Mesothelial cell of epicardium (in vitro differentiated cells): ENCODE data around the gene ZNHIT2. TPM values are rescaled to one million over a fixed set of nuclear protein-coding genes. Genes with fewer than 3 reads are reported as not detected.

ENCODE experiments used
- DNase-seq, 2 experiments: peaks; one replicate each; pipeline ENCODE4 v3.0.0; 2021; ENCODE audit warnings: low spot score in 2 of 2; ENCODE audit not compliant: unreplicated experiment in 2 of 2
- H3K27ac Mint-ChIP-seq: 2 replicates; pipeline ENCODE4 v1.8.0; 2021; ENCODE audit warnings: mixed read lengths
- H3K27me3 Mint-ChIP-seq: 2 replicates; pipeline ENCODE4 v1.8.0; 2021; ENCODE audit warnings: low read depth, mixed read lengths
- H3K36me3 Mint-ChIP-seq: 2 replicates; pipeline ENCODE4 v1.8.0; 2021; ENCODE audit warnings: mixed read lengths
- H3K4me1 Mint-ChIP-seq: 2 replicates; pipeline ENCODE4 v1.8.0; 2021; ENCODE audit warnings: mixed read lengths
- H3K4me3 Mint-ChIP-seq: 2 replicates; pipeline ENCODE4 v1.8.0; 2021; ENCODE audit warnings: mild to moderate bottlenecking, moderate library complexity, mixed read lengths
- H3K9me3 Mint-ChIP-seq: 2 replicates; pipeline ENCODE4 v1.8.0; 2021; ENCODE audit warnings: mixed read lengths
- total RNA-seq: library from RNA; stranded (reverse); gene quantifications from 3 replicates; pipeline ENCODE4 v1.2.1, GENCODE V29; 2021
- TF ChIP-seq, protein P1 (sequence below): fragments of 200-600 bp; sonication (generic); IDR thresholded peaks from one replicate; pipeline ENCODE4 v1.5.0; 2021; ENCODE audit warnings: antibody characterized with exemption; ENCODE audit not compliant: unreplicated experiment

ZNHIT2 gene
- total RNA-seq, 1 donor from 2014 or later: 7.5 TPM

DNA sequence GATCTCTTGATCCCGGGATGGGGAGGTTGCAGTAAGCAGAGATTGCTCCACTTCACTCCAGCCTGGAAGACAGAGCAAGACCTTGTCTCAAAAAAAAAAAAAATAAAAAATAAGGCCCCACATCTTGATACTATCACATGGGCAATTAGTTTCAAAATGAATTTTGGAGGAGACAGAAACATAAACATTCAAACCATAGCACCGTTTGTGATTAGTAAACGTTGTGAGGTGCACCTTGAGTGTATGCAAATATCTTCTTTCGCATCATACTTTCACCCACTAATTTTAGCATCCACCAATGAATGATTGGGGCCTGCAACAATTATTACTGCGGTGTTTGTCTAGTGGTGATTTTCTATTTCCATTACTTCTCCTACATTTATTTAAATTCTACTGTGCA lies 41.5 kb upstream of the ZNHIT2 start:
- Mint-ChIP-seq H3K9me3 (no peaks in the 10 kb centered on the region), H3K4me3 (no peak overlapping the region), H3K27ac (no peak overlapping the region), H3K4me1 (no peaks in the 10 kb centered on the region), H3K27me3 (peaks cover 4% of the 10 kb centered on the region), H3K36me3 (no peaks in the 10 kb centered on the region)
- no peak for DNase-seq
- TF ChIP-seq, protein P1, sequence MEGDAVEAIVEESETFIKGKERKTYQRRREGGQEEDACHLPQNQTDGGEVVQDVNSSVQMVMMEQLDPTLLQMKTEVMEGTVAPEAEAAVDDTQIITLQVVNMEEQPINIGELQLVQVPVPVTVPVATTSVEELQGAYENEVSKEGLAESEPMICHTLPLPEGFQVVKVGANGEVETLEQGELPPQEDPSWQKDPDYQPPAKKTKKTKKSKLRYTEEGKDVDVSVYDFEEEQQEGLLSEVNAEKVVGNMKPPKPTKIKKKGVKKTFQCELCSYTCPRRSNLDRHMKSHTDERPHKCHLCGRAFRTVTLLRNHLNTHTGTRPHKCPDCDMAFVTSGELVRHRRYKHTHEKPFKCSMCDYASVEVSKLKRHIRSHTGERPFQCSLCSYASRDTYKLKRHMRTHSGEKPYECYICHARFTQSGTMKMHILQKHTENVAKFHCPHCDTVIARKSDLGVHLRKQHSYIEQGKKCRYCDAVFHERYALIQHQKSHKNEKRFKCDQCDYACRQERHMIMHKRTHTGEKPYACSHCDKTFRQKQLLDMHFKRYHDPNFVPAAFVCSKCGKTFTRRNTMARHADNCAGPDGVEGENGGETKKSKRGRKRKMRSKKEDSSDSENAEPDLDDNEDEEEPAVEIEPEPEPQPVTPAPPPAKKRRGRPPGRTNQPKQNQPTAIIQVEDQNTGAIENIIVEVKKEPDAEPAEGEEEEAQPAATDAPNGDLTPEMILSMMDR: no peak

DNA sequence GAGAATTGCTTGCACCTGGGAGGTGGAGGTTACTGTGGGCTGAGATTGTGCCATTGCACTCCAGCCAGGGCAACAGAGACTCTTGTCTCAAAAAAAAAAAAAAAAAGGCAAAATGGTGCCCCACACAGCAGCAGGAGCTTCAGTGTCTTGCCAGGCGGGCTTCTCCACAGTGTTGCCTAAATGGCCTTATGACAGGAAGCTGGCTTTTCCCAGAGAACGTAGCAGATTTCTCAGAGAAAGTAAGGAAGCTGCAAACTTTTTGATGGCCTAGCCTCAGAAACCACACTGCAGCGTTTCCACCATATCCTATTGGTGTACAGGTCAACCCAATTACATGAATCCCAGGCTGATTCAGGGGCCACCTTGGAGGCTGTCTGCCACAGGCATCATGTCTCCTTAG lies 39.8 kb upstream of the ZNHIT2 start:
- Mint-ChIP-seq H3K36me3 (no peaks in the 10 kb centered on the region), H3K4me1 (no peaks in the 10 kb centered on the region), H3K27me3 (peaks cover 11% of the 10 kb centered on the region), H3K9me3 (no peaks in the 10 kb centered on the region), H3K27ac (no peak overlapping the region), H3K4me3 (no peak overlapping the region)
- TF ChIP-seq, protein P1: no peak
- DNase-seq: no peak

DNA sequence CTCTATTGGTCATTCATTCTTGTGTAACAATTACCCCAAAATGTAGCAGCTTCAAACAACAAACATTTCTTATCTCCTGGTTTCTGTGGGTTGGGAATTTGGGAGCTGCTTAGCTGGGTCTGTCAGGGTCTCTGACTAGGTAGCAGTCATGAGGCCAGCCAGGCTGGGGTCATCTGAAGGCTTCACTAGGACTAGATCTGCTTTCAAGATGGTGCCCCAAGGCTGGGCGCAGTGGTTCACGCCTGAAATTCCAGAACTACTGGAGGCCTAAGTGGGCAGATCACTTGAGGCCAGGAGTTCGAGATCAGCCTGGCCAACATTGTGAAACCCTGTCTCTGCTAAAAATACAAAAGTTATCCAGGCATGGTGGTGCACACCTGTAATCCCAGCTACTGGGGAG lies 39.4 kb upstream of the ZNHIT2 start:
- TF ChIP-seq, protein P1: no peak
- Mint-ChIP-seq H3K27ac (no peak overlapping the region), H3K4me1 (no peaks in the 10 kb centered on the region), H3K9me3 (no peaks in the 10 kb centered on the region), H3K27me3 (peaks cover 11% of the 10 kb centered on the region), H3K4me3 (no peak overlapping the region), H3K36me3 (no peaks in the 10 kb centered on the region)
- no peak for DNase-seq

DNA sequence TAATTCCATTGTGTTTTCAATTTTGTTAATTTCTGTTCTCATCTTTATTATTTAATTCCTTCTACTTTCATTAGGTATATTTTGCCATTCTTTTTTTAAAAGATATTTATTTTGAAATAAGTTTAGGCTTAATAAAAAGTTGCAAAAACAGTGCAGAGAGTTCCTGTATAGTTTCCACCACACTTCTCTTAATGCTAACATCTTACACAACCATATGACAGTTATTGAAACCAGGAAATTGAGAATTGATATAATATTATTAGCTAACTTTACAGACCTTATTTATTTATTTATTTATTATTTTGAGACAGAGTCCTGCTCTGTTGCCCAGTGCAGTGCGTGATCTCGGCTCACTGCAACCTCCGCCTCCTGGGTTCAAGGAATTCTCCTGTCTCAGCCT lies 38.8 kb upstream of the ZNHIT2 start:
- TF ChIP-seq, protein P1: no peak
- H3K36me3 Mint-ChIP-seq: no peaks in the 10 kb centered on the region
- no peak for DNase-seq
- H3K4me3 Mint-ChIP-seq: no peak overlapping the region
- no peaks in the 10 kb centered on the region for H3K9me3 Mint-ChIP-seq
- peaks cover 2% of the 10 kb centered on the region for H3K4me1 Mint-ChIP-seq
- H3K27me3 Mint-ChIP-seq: peaks cover 13% of the 10 kb centered on the region
- H3K27ac Mint-ChIP-seq: no peak overlapping the region

DNA sequence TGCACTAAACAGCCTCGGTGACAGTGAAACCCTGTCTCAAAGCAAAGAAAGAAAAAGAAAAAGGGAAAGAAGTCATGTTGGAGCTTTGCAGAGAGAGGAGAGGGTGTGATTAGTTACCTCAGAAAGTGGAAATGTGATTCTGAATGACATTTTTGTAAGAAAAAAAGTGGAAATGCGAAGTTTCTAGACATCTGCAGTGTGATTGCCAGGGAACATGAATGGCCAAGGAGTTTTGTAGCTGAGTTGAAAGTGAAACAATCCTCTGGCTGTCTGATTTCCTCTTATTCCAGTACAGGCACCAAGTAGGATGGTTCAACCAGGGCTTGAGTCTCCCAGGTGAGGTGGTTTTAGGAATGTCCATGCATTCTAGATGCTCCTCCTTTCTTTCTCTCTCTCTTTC lies 34.6 kb upstream of the ZNHIT2 start:
- Mint-ChIP-seq H3K27ac (peak overlapping the region; percentile 16), H3K4me1 (peaks cover 18% of the 10 kb centered on the region), H3K36me3 (no peaks in the 10 kb centered on the region), H3K4me3 (no peak overlapping the region), H3K9me3 (no peaks in the 10 kb centered on the region), H3K27me3 (peaks cover 10% of the 10 kb centered on the region)
- TF ChIP-seq, protein P1: no peak
- no peak for DNase-seq

DNA sequence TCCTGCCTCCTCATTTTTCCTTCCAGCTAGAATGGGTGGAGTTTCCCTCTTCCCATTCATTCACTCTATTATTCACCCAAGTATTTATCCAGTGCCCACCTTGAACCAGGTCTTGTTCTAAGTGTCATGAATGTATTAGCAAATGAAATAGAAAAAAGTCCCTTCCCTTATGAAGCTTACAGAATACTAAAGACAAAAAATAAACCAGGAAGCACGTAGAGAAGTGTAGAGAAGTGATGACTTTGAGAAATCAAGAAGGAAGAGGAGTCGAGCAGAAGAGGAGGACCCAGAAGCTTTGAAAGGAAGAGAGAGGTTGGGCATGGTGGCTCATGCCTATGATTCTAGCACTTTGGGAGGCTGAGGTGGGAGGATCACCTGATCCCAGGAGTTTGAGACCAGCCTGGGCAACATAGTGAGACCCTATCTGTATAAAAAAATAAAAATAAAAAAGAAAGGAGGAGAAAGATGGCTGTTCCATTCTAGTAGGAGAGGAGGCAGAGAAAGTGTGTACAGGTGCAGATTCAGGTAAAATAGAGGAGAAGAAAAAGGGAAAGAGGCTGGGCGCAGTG lies 33.9 kb upstream of the ZNHIT2 start:
- no peak for DNase-seq
- TF ChIP-seq, protein P1: no peak
- H3K27me3 Mint-ChIP-seq: peaks cover 10% of the 10 kb centered on the region
- H3K36me3 Mint-ChIP-seq: no peaks in the 10 kb centered on the region
- H3K9me3 Mint-ChIP-seq: no peaks in the 10 kb centered on the region
- H3K27ac Mint-ChIP-seq: peak overlapping the region; percentile 95
- no peak overlapping the region for H3K4me3 Mint-ChIP-seq
- peaks cover 18% of the 10 kb centered on the region for H3K4me1 Mint-ChIP-seq
